GM19455 (cell line): ENCODE data around the gene MTMR1.

ENCODE experiments used
- ATAC-seq: cut with Tn5 transposase; IDR thresholded peaks from one replicate; pipeline ENCODE4 v1.9.1; 2021; ENCODE audit not compliant: unreplicated experiment

Gene MTMR1

GRCh38 chrX:150777328-150777992 lies 84.3 kb downstream of the MTMR1 start:
- no peak for ATAC-seq

GRCh38 chrX:150779385-150779784 lies 86.2 kb downstream of the MTMR1 start:
- ATAC-seq = no peak

DNA sequence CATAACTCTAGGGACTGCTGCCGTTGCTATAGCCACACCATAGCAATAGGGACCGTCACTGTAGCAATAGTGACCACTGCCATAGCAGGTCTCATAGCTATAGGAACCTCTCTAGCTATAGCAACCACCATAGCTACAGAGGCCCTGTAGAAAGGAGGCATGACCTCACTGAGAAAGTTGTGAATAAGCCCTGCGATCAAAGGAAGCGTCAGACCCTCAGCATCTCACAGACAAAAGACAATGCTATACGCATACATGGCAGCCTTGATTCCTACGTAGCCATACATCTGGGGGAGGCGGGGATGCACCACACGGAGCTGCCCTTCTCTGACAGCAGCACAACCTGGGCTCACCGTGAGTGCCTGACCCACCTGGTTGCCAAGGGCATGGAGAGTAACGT lies 88.5 kb downstream of the MTMR1 start:
- ATAC-seq = no peak

DNA sequence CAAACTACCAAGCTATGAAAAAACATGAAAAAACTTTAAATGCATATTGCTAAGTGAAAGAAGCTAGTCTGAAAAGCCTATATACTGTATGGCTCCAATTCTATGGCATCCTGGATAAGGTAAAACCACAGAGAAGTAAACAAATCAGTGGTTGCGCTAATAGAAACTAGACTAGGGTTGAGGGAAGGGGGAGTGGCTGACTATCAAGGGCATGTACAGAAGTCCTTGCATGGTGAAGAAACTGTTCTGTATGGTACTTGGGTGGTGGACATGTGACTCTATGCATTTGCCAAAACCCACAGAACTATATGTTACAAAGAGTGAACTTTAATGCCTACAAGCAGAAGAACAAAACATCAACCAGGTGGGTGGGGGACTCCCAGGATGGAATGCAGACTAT lies 96.8 kb downstream of the MTMR1 start:
- no peak for ATAC-seq

DNA sequence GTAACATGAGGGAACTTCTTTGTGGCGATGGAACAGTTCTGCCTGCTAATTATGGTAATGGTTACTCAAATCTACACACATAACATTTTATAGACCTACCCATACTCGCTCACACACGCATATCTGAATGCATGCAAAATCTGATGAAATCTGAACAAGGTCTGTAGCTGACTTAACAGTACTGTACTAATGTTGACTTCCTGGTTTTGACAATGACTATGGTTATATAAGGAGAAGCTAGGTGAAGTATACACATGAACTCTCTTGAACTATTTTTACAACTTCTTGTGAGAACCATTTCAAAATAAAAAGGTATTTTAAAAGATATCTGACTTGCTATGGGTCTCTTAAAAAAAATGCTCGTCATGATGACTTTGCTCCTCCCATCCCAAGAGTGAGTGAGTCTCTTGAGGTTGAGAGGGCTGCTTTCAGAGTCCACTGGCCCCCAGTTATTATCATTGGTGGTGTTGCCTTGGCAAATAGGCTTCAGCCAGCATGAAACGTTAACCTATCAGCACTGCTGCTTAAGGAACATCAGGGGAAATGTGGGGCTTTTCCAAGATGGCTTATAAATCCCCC lies 99.8 kb downstream of the MTMR1 start:
- no peak for ATAC-seq

DNA sequence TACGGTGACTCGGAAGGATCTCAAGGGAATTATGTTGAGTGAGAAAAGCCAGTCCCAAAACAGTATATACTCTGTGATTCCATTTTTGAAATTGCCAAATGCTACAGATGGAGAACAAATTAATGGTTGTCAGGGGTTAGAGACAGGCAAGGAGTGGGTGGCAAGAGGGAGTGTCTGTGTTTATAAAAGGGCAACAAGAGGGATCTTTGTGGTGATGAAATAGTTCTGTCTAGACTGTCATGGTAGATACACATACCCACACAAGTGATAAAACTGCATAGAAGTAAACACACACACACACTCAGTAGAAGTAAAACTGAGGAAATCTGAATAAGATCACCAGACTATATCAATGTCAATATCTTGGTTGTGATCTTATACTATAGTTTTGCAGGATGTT lies 112.5 kb downstream of the MTMR1 start:
- no peak for ATAC-seq

DNA sequence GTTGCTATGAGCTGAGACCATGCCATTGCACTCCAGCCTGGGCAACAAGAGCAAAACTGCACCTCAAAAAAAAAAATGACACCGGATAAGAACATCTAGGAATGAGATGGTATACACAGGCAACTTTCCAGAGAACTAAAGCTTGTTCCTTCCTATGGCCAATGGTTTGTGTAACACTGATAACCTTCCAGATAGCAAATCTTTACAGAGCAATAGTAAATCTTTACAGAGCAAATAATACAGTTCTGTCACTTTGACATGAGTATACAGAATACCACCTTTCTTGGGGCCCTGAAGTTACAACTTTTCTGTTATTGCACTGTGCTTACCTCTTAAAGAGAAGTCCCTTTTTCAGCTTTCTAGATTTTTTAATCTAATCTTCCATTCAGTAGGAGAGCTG lies 113.6 kb downstream of the MTMR1 start:
- ATAC-seq = no peak

DNA sequence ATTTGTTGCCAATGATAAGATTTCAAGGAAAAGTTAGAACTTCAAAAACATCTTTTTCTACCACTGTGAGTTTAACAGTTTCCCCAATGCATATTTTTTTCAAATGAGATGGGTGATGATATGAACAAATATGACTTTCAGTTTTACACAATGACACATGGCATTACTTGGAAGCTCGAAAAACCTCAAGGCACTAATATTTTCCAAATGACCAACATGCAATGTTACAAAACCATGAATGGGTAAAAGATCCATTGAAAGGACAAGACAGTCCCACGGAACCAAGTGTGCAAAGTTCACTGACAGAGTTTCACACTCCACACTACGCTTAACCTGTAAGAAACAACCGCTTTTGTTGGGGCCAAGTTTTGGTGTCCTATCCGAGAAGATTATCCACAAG lies 120.7 kb downstream of the MTMR1 start:
- no peak for ATAC-seq
